ENCODE results near the gene SEC14L2. TPM values are rescaled to one million over a fixed set of nuclear protein-coding genes. Genes with fewer than 3 reads are reported as not detected.

SEC14L2 gene
- total and polyA plus RNA-seq, 2 experiments from 2014 or later, result 2.5 to 4.2 TPM

GRCh38 chr22:30371321-30371720, 25.5 kb upstream of the SEC14L2 start (continued):
- TF ChIP-seq ZNF462 (CRISPR knock-in tag; IDR thresholded peaks at IDR 0.05) (no peak), POLR2AphosphoS5 (IDR thresholded peaks at IDR 0.05; ENCODE audit: low read depth) (no peak), ETS1 (IDR thresholded peaks at IDR 0.05) (no peak)

- peaks cover 3% of the 10 kb centered on the region for H3K36me3 Mint-ChIP-seq (ENCODE audit: low read depth)
- Histone ChIP-seq H3K27me3 (ENCODE audit: insufficient read depth) (no peaks in the 10 kb centered on the region), H3K36me3 (ENCODE audit: insufficient read depth) (no peaks in the 10 kb centered on the region), H2AFZ (no peak overlapping the region), H3K79me2 (replicated peaks; ENCODE audit: insufficient read depth) (no peaks in the 10 kb centered on the region), H3F3A (replicated peaks; ENCODE audit: low read depth) (no peaks in the 10 kb centered on the region; the same call in 1 of the 2 replicates), H3K4me1 (ENCODE audit: insufficient read depth) (no peaks in the 10 kb centered on the region), H3K4me3 (no peak overlapping the region), H4K20me1 (replicated peaks; ENCODE audit: insufficient read depth) (no peaks in the 10 kb centered on the region), H3K4me2 (no peak overlapping the region), H3K9me2 (ENCODE audit: insufficient read depth) (no peaks in the 10 kb centered on the region), H3K27ac (ENCODE audit: low read depth) (no peak overlapping the region)
- DNase-seq (ENCODE audit: low spot score) (peak; percentile 32), ATAC-seq (peak; percentile 47)
- peak overlapping the region; percentile 51; the same call in 1 of the 2 replicates for H3K27ac Mint-ChIP-seq
- peaks cover 5% of the 10 kb centered on the region for H3K4me1 Mint-ChIP-seq
- H3K4me3 Mint-ChIP-seq, result no peak overlapping the region
- no peaks in the 10 kb centered on the region; the same call in 2 of the 3 replicates for H3K9me3 Mint-ChIP-seq
- peaks cover 15% of the 10 kb centered on the region for H3K27me3 Mint-ChIP-seq (ENCODE audit: insufficient read depth, low read depth, poor library complexity)
- TF ChIP-seq ETS1 (IDR thresholded peaks at IDR 0.05), result no peak
- no peak for TF ChIP-seq CTCF (conservative IDR thresholded peaks at IDR 0.05; ENCODE audit: low read depth in 2 of 2)
- TF ChIP-seq STAT1 (IDR thresholded peaks at IDR 0.05; ENCODE audit: unreplicated experiment), result no peak
- TF ChIP-seq EZH2phosphoT487 (IDR thresholded peaks at IDR 0.05; ENCODE audit: unreplicated experiment), result no peak
- TF ChIP-seq EZH2 (IDR thresholded peaks at IDR 0.05; ENCODE audit: low read depth, unreplicated experiment), result no peak
- no peak for TF ChIP-seq CREB1 (CRISPR knock-in tag; IDR thresholded peaks at IDR 0.05; ENCODE audit: low read depth)
- no peak for TF ChIP-seq REST (IDR thresholded peaks at IDR 0.05; ENCODE audit: unreplicated experiment)
- no peak for TF ChIP-seq POLR2AphosphoS5 (IDR thresholded peaks at IDR 0.05; ENCODE audit: low read depth)
- no peak for TF ChIP-seq JUNB (IDR thresholded peaks at IDR 0.05; ENCODE audit: unreplicated experiment)
- TF ChIP-seq NANOG (IDR thresholded peaks at IDR 0.05; ENCODE audit: borderline replicate concordance), result no peak
Observed at GRCh38 chr22:30371981-30372380, 24.8 kb upstream of the SEC14L2 start.
